Measurements from ENCODE around the gene DNAL1. TPM values are rescaled to one million over a fixed set of nuclear protein-coding genes. Genes with fewer than 3 reads are reported as not detected.

The DNAL1 gene
- polyA plus RNA-seq, 1 of the 3 experiments (the other 2 are of a cell fraction), result 2.6 TPM

DNA sequence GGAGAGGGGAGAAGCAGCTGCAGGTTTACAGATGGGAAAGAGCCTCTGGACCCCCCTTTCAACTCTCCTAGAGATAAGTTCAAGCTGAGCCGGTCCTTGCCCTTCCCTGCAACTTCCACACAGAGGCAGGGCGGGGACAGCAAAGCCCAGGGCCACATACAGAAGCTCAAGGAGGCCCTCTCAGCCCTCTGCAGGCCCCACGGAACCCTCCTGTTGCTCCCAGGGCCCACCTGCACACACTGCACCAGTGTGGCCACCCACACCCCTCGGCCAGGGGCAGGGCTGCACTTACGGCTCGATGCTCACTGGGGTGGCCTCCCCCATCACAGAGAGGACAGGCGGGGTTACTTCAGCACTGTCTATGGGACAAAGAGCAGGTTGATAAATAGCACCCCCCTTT, 82.4 kb downstream of the DNAL1 start:
- CTCF ChIA-PET, result interaction anchor here (0.6 to 8.1 kb wide), 8 partner anchors 7 to 271 kb away, joined by 3 to 95 read pairs (median 16); a partner anchor contains a TSS
- H3K4me1 ChIP-seq (ENCODE audit: control insufficient read depth in 1 of 2, insufficient read depth in 2 of 2, low read depth in 1 of 2, low read length in 1 of 2), result peaks cover 4 to 24% of the 10 kb centered on the region in 2 experiments; a peak in 3 of 4 replicates
- 92% methylated on average over 6 of the region's 7 CpGs for WGBS (ENCODE audit: low lambda C conversion rate)

DNA sequence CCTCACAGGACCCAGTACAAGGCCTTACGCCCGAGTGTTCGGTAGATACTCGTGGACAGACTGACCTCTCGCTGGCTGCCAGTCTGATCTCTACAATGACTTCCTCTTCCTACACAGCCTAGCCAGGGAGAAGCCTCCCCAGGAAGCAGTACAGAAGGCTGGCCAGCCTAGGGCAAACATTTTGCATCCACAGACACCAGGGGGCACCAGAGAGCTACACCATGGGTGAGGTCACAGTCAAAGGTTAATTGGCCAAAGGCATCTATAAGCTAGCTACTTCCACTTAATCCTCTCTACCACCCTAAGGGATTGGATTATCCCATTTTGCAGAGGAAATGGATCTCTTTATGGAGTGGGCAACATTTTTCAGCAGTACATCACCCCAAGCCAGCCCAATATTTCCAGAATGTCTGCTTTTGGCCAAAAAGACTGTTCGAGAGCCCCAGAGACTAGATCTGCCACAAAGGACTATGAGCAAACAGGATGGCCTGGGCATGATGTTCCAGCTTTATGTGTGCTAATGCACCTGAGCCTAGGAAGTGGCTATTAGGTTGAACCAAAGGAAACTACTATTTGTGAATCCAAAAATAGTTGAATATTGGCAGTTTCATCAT, 84.0 kb downstream of the DNAL1 start:
- peak; percentile 89 for DNase-seq
- Histone ChIP-seq H3K4me3 (ENCODE audit: low read depth in 2 of 2, low read length in 1 of 2) (peak overlapping the region in 1 of 2 experiments; percentile 36; a peak in 1 of 4 replicates), H3K9me2 (no peaks in the 10 kb centered on the region), H4K20me1 (ENCODE audit: insufficient read depth) (no peaks in the 10 kb centered on the region), H3K79me2 (ENCODE audit: insufficient read depth) (no peaks in the 10 kb centered on the region; the same call in 1 of the 2 replicates), H3K36me3 (replicated peaks in 1 of 2; ENCODE audit: control insufficient read depth in 1 of 2, insufficient read depth in 2 of 2, low read length in 1 of 2) (peaks cover 8 to 25% of the 10 kb centered on the region in 2 experiments), H3K4me1 (ENCODE audit: control insufficient read depth in 1 of 2, insufficient read depth in 2 of 2, low read depth in 1 of 2, low read length in 1 of 2) (peaks cover under 1 to 20% of the 10 kb centered on the region in 2 experiments; a peak in 3 of 4 replicates), H2AFZ (ENCODE audit: low read depth) (no peak overlapping the region), H3F3A (replicated peaks; ENCODE audit: insufficient read depth) (peaks cover 18% of the 10 kb centered on the region), H3K27ac (ENCODE audit: low read depth in 2 of 2, low read length in 1 of 2) (peak overlapping the region; percentile 13 to 53; a peak in 2 of 4 replicates), H3K9ac (no peak overlapping the region), H3K9me3 (no peaks in the 10 kb centered on the region), H3K4me2 (no peak overlapping the region), H3K27me3 (ENCODE audit: insufficient read depth) (no peaks in the 10 kb centered on the region)
- TF ChIP-seq CHD2 (IDR thresholded peaks at IDR 0.05; ENCODE audit: low read length, partially characterized antibody) (peak; percentile 26), PBX3 (IDR thresholded peaks at IDR 0.05) (no peak), RAD21 (IDR thresholded peaks at IDR 0.05; ENCODE audit: low read length) (peak; percentile 95), SMC3 (IDR thresholded peaks at IDR 0.05; ENCODE audit: low read depth, low read length) (peak; percentile 94)
- TF ChIP-seq, protein P1, sequence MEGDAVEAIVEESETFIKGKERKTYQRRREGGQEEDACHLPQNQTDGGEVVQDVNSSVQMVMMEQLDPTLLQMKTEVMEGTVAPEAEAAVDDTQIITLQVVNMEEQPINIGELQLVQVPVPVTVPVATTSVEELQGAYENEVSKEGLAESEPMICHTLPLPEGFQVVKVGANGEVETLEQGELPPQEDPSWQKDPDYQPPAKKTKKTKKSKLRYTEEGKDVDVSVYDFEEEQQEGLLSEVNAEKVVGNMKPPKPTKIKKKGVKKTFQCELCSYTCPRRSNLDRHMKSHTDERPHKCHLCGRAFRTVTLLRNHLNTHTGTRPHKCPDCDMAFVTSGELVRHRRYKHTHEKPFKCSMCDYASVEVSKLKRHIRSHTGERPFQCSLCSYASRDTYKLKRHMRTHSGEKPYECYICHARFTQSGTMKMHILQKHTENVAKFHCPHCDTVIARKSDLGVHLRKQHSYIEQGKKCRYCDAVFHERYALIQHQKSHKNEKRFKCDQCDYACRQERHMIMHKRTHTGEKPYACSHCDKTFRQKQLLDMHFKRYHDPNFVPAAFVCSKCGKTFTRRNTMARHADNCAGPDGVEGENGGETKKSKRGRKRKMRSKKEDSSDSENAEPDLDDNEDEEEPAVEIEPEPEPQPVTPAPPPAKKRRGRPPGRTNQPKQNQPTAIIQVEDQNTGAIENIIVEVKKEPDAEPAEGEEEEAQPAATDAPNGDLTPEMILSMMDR (IDR thresholded peaks at IDR 0.05), result peak; percentile 85
- POLR2A ChIA-PET, result interaction anchor here (0.6 to 1.1 kb wide), 3 partner anchors 10 to 169 kb away, joined by 3 to 4 read pairs (median 4); no protein-coding TSS in a partner anchor
- WGBS (ENCODE audit: low lambda C conversion rate), result 28% methylated on average over 6 of the region's 6 CpGs
- CTCF ChIA-PET, result interaction anchor here (0.6 to 8.1 kb wide), 40 partner anchors 8 to 312 kb away, joined by 3 to 95 read pairs (median 5); partner anchors contain the start of gene ZNF410

More for the DNA sequence above, 82.4 kb downstream of the DNAL1 start:
- Histone ChIP-seq H3K79me2 (ENCODE audit: insufficient read depth) (no peaks in the 10 kb centered on the region; the same call in 1 of the 2 replicates), H3F3A (replicated peaks; ENCODE audit: insufficient read depth) (peaks cover 17% of the 10 kb centered on the region), H3K9me2 (no peaks in the 10 kb centered on the region), H3K36me3 (replicated peaks in 1 of 2; ENCODE audit: control insufficient read depth in 1 of 2, insufficient read depth in 2 of 2, low read length in 1 of 2) (peaks cover 13 to 31% of the 10 kb centered on the region in 2 experiments), H3K4me2 (no peak overlapping the region), H3K27ac (ENCODE audit: low read depth in 2 of 2, low read length in 1 of 2) (no peak overlapping the region), H3K27me3 (ENCODE audit: insufficient read depth) (no peaks in the 10 kb centered on the region), H3K4me3 (ENCODE audit: low read depth in 2 of 2, low read length in 1 of 2) (no peak overlapping the region), H3K9ac (no peak overlapping the region), H2AFZ (ENCODE audit: low read depth) (no peak overlapping the region), H4K20me1 (ENCODE audit: insufficient read depth) (no peaks in the 10 kb centered on the region), H3K9me3 (no peaks in the 10 kb centered on the region)
- no peak for DNase-seq
- POLR2A ChIA-PET, result no interaction called here
- TF ChIP-seq EP300 (IDR thresholded peaks at IDR 0.05; ENCODE audit: borderline replicate concordance in 1 of 2, low read depth in 1 of 2, low read length in 1 of 2) (no peak), SIN3A (IDR thresholded peaks at IDR 0.05; ENCODE audit: borderline replicate concordance, low read depth, low read length) (no peak), EZH2phosphoT487 (IDR thresholded peaks at IDR 0.05; ENCODE audit: borderline replicate concordance, low read depth) (no peak), TAF1 (IDR thresholded peaks at IDR 0.05; ENCODE audit: borderline replicate concordance, low read depth, low read length) (no peak), TCF12 (IDR thresholded peaks at IDR 0.05) (no peak), ELF1 (IDR thresholded peaks at IDR 0.05) (no peak)
